ENCODE data around the gene FGD5. TPM values are rescaled to one million over a fixed set of nuclear protein-coding genes. Genes with fewer than 3 reads are reported as not detected.
A peak's percentile ranks its signal among the peaks of the same experiment; 100 is the strongest.

FGD5 gene
- total and polyA plus RNA-seq, 2 donors from 2014 or later: 18.7 to 40.1 TPM

- no peaks in the 10 kb centered on the region for H3K9me3 ChIP-seq (ENCODE audit: control insufficient read depth in 2 of 3, insufficient read depth in 1 of 3, low read length in 3 of 3)
Observed at GRCh38 chr3:14773281-14773680, 45.5 kb upstream of the FGD5 start.

GRCh38 chr3:14773691-14774128 is 45.1 kb upstream of the FGD5 start:
- no peak for FAIRE-seq
- intact Hi-C loops (cut with DNase I): no loop called here

More at GRCh38 chr3:14773281-14773680, 45.5 kb upstream of the FGD5 start:
- Histone ChIP-seq H3K9ac (ENCODE audit: low read length in 3 of 3) (no peak overlapping the region), H3K4me3 (ENCODE audit: low read length in 3 of 3) (no peak overlapping the region), H3K4me1 (ENCODE audit: control insufficient read depth in 2 of 3, insufficient read depth in 2 of 3, low read depth in 1 of 3, low read length in 3 of 3) (no peaks in the 10 kb centered on the region), H3K27ac (ENCODE audit: low read depth in 2 of 2, low read length in 2 of 2) (no peak overlapping the region), H3K27me3 (ENCODE audit: control insufficient read depth, insufficient read depth, low read length) (no peaks in the 10 kb centered on the region), H3K36me3 (ENCODE audit: control insufficient read depth in 2 of 3, insufficient read depth in 3 of 3, low read length in 3 of 3) (no peaks in the 10 kb centered on the region)
- no peak for TF ChIP-seq CTCF (IDR thresholded peaks at IDR 0.05; ENCODE audit: borderline replicate concordance, extremely low read depth, insufficient read depth)
- no peak for FAIRE-seq
- intact Hi-C loops (cut with DNase I): no loop called here
- DNase-seq: no peak

GRCh38 chr3:14774431-14774830 is 44.3 kb upstream of the FGD5 start:
- DNase-seq (peak in 2 of 5 donors; percentile 7 to 32), FAIRE-seq (no peak)
- no peak overlapping the region for H3K9ac ChIP-seq (ENCODE audit: low read length in 3 of 3)
- H3K27me3 ChIP-seq (ENCODE audit: control insufficient read depth, insufficient read depth, low read length): no peaks in the 10 kb centered on the region
- no peak for TF ChIP-seq CTCF (IDR thresholded peaks at IDR 0.05; ENCODE audit: borderline replicate concordance, extremely low read depth, insufficient read depth)
- H3K36me3 ChIP-seq (ENCODE audit: control insufficient read depth in 2 of 3, insufficient read depth in 3 of 3, low read length in 3 of 3): no peaks in the 10 kb centered on the region
- no peak overlapping the region for H3K4me3 ChIP-seq (ENCODE audit: low read length in 3 of 3)
- intact Hi-C loops (cut with DNase I): no loop called here
- H3K27ac ChIP-seq (ENCODE audit: low read depth in 2 of 2, low read length in 2 of 2): no peak overlapping the region
- no peaks in the 10 kb centered on the region for H3K4me1 ChIP-seq (ENCODE audit: control insufficient read depth in 2 of 3, insufficient read depth in 2 of 3, low read depth in 1 of 3, low read length in 3 of 3)
- peaks cover 0 to 2% (median 0%) of the 10 kb centered on the region in 3 donors for H3K9me3 ChIP-seq (ENCODE audit: control insufficient read depth in 2 of 3, insufficient read depth in 1 of 3, low read length in 3 of 3)

More at GRCh38 chr3:14773691-14774128, 45.1 kb upstream of the FGD5 start:
- Histone ChIP-seq H3K9me3 (ENCODE audit: control insufficient read depth in 2 of 3, insufficient read depth in 1 of 3, low read length in 3 of 3) (peaks cover 0 to under 1% (median 0%) of the 10 kb centered on the region in 3 donors), H3K9ac (ENCODE audit: low read length in 3 of 3) (no peak overlapping the region), H3K4me3 (ENCODE audit: low read length in 3 of 3) (no peak overlapping the region), H3K27me3 (ENCODE audit: control insufficient read depth, insufficient read depth, low read length) (no peaks in the 10 kb centered on the region), H3K4me1 (ENCODE audit: control insufficient read depth in 2 of 3, insufficient read depth in 2 of 3, low read depth in 1 of 3, low read length in 3 of 3) (no peaks in the 10 kb centered on the region), H3K27ac (ENCODE audit: low read depth in 2 of 2, low read length in 2 of 2) (no peak overlapping the region), H3K36me3 (ENCODE audit: control insufficient read depth in 2 of 3, insufficient read depth in 3 of 3, low read length in 3 of 3) (no peaks in the 10 kb centered on the region)
- DNase-seq: peak in 2 of 5 donors; percentile 6 to 19
- TF ChIP-seq CTCF (IDR thresholded peaks at IDR 0.05; ENCODE audit: borderline replicate concordance, extremely low read depth, insufficient read depth): no peak

DNA sequence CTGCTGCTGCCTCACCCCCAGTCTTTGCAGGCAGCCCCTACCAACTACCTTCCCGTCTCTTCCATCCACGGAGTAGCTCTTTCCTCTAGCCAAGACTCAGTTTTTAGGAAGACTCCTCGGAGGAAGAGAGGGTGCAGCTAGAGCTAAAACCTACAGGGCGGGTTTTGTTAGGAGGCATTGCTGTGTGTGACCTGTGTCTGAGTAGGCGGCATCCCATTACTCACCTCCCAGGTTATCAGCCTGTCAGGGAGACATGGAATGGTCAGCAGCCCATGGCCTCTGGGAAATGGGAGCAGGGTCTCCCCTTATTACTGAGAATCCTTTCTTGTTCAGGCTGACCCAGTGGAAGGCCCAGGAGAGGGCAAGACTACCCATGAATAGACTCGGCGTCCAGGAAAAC is 43.8 kb upstream of the FGD5 start:
- Histone ChIP-seq H3K4me3 (ENCODE audit: low read length in 3 of 3) (no peak overlapping the region), H3K9me3 (ENCODE audit: control insufficient read depth in 2 of 3, insufficient read depth in 1 of 3, low read length in 3 of 3) (peaks cover 0 to 2% (median 0%) of the 10 kb centered on the region in 3 donors), H3K36me3 (ENCODE audit: control insufficient read depth in 2 of 3, insufficient read depth in 3 of 3, low read length in 3 of 3) (no peaks in the 10 kb centered on the region), H3K9ac (ENCODE audit: low read length in 3 of 3) (no peak overlapping the region), H3K27ac (ENCODE audit: low read depth in 2 of 2, low read length in 2 of 2) (no peak overlapping the region), H3K27me3 (ENCODE audit: control insufficient read depth, insufficient read depth, low read length) (no peaks in the 10 kb centered on the region), H3K4me1 (ENCODE audit: control insufficient read depth in 2 of 3, insufficient read depth in 2 of 3, low read depth in 1 of 3, low read length in 3 of 3) (no peaks in the 10 kb centered on the region)
- no peak for FAIRE-seq
- no peak for TF ChIP-seq CTCF (IDR thresholded peaks at IDR 0.05; ENCODE audit: borderline replicate concordance, extremely low read depth, insufficient read depth)
- intact Hi-C loops (cut with DNase I): no loop called here
- DNase-seq: peak in 1 of 5 donors; percentile 7

Measured in kidney (tissue), 14 donors.